H9 (cell line): Measurements from ENCODE around the gene GCG. TPM values are rescaled to one million over a fixed set of nuclear protein-coding genes. Genes with fewer than 3 reads are reported as not detected.

Source experiments
- DNase-seq: peaks from one replicate; pipeline ENCODE4 v3.0.0-alpha.2; 2017
- H2AFZ ChIP-seq: one replicate; pipeline ENCODE4 v1.6.1; 2013; ENCODE audit warnings: mild to moderate bottlenecking, low read length, control low read depth, moderate library complexity
- H2AK5ac ChIP-seq: 2 replicates; pipeline ENCODE4 v1.6.1; 2013; ENCODE audit warnings: low read length, control low read depth, mixed read lengths; ENCODE audit not compliant: insufficient read length
- H2BK120ac ChIP-seq: one replicate; pipeline ENCODE4 v1.6.1; 2013; ENCODE audit warnings: low read depth, mild to moderate bottlenecking, low read length, control low read depth, inconsistent platforms; ENCODE audit not compliant: poor library complexity, severe bottlenecking
- H2BK12ac ChIP-seq: 2 replicates; pipeline ENCODE4 v1.6.1; 2013; ENCODE audit warnings: low read length, control low read depth, mixed read lengths, low read depth; ENCODE audit not compliant: insufficient read length
- H2BK15ac ChIP-seq: 2 replicates; pipeline ENCODE4 v1.6.1; 2013; ENCODE audit warnings: low read depth, low read length, control low read depth
- H2BK20ac ChIP-seq: one replicate; pipeline ENCODE4 v1.6.1; 2013; ENCODE audit warnings: low read depth, mild to moderate bottlenecking, low read length, control low read depth, inconsistent platforms; ENCODE audit not compliant: poor library complexity, severe bottlenecking
- H2BK5ac ChIP-seq: 2 replicates; pipeline ENCODE4 v1.6.1; 2013; ENCODE audit warnings: low read length, control low read depth, mixed read lengths; ENCODE audit not compliant: insufficient read length
- H3K14ac ChIP-seq: 2 replicates; pipeline ENCODE4 v1.6.1; 2013; ENCODE audit warnings: low read length, control low read depth; ENCODE audit not compliant: insufficient read depth
- H3K18ac ChIP-seq: 2 replicates; pipeline ENCODE4 v1.6.1; 2013; ENCODE audit warnings: low read depth, mild to moderate bottlenecking, mixed read lengths, low read length, control low read depth; ENCODE audit not compliant: insufficient read length
- H3K23ac ChIP-seq: 2 replicates; pipeline ENCODE4 v1.6.1; 2013; ENCODE audit warnings: low read length, control low read depth, mixed read lengths, low read depth; ENCODE audit not compliant: insufficient read length
- H3K23me2 ChIP-seq: 2 replicates; pipeline ENCODE4 v1.6.1; 2013; ENCODE audit warnings: low read depth, mild to moderate bottlenecking, mixed read lengths, low read length, control low read depth; ENCODE audit not compliant: insufficient read length, poor library complexity, severe bottlenecking
- H3K27ac ChIP-seq: 2 replicates; pipeline ENCODE4 v1.5.1; 2013; ENCODE audit warnings: low read length, control low read depth, mixed read lengths, low read depth; ENCODE audit not compliant: insufficient read length
- H3K27me3 ChIP-seq: 2 replicates; pipeline ENCODE4 v1.6.1; 2013; ENCODE audit warnings: low read length, control low read depth, inconsistent platforms; ENCODE audit not compliant: insufficient read depth
- H3K4ac ChIP-seq: 2 replicates; pipeline ENCODE4 v1.6.1; 2013; ENCODE audit warnings: low read depth, mild to moderate bottlenecking, control low read depth, inconsistent platforms, low read length, moderate library complexity
- H3K4me1 ChIP-seq: 2 replicates; pipeline ENCODE4 v1.6.1; 2013; ENCODE audit warnings: low read length, control low read depth, inconsistent platforms; ENCODE audit not compliant: insufficient read depth
- H3K4me2 ChIP-seq: 2 replicates; pipeline ENCODE4 v1.6.1; 2013; ENCODE audit warnings: low read length, control low read depth, mixed read lengths; ENCODE audit not compliant: insufficient read length, insufficient read depth
- H3K56ac ChIP-seq: 2 replicates; pipeline ENCODE4 v1.6.1; 2013; ENCODE audit warnings: low read depth, mild to moderate bottlenecking, mixed read lengths, low read length, control low read depth; ENCODE audit not compliant: insufficient read length
- H3K79me1 ChIP-seq: 2 replicates; pipeline ENCODE4 v1.6.1; 2013; ENCODE audit warnings: low read depth, mild to moderate bottlenecking, moderate library complexity, low read length, control low read depth, inconsistent platforms; ENCODE audit not compliant: insufficient read depth, poor library complexity, severe bottlenecking
- H3K79me2 ChIP-seq: 2 replicates; pipeline ENCODE4 v1.6.1; 2013; ENCODE audit warnings: low read length, control low read depth, inconsistent platforms; ENCODE audit not compliant: insufficient read depth
- H3K9ac ChIP-seq: 2 replicates; pipeline ENCODE4 v1.6.1; 2013; ENCODE audit warnings: low read length, control low read depth, mixed read lengths; ENCODE audit not compliant: insufficient read length; ENCODE audit errors: extremely low read depth
- H3K9me3 ChIP-seq: one replicate; pipeline ENCODE4 v1.6.1; 2013; ENCODE audit warnings: low read depth, low read length, inconsistent platforms; ENCODE audit not compliant: control insufficient read depth
- H3T11ph ChIP-seq: one replicate; pipeline ENCODE4 v1.6.1; 2013; ENCODE audit warnings: mild to moderate bottlenecking, low read length, control low read depth, inconsistent platforms
- H4K20me1 ChIP-seq: one replicate; pipeline ENCODE4 v1.6.1; 2013; ENCODE audit not compliant: control insufficient read depth, insufficient read length, insufficient read depth
- H4K5ac ChIP-seq: 2 replicates; pipeline ENCODE4 v1.6.1; 2013; ENCODE audit warnings: low read depth, mild to moderate bottlenecking, mixed read lengths, low read length, control low read depth; ENCODE audit not compliant: insufficient read length
- H4K8ac ChIP-seq: replicated peaks from 2 replicates; pipeline ENCODE4 v1.6.1; 2013; ENCODE audit warnings: low read length, control low read depth, mixed read lengths, low read depth; ENCODE audit not compliant: insufficient read length
- H4K91ac ChIP-seq: 2 replicates; pipeline ENCODE4 v1.6.1; 2013; ENCODE audit warnings: low read depth, mild to moderate bottlenecking, moderate library complexity, mixed read lengths, low read length, control low read depth; ENCODE audit not compliant: insufficient read length
- H3K27ac Mint-ChIP-seq, 3 experiments: 2 replicates in 2 of 3; 3 replicates in 1 of 3; pipeline ENCODE4 v1.8.0; 2020 to 2021; ENCODE audit warnings: mixed read lengths in 3 of 3, mild to moderate bottlenecking in 1 of 3, moderate library complexity in 1 of 3
- H3K27me3 Mint-ChIP-seq: 2 replicates; pipeline ENCODE4 v1.8.0; 2021; ENCODE audit warnings: low read depth, mild to moderate bottlenecking, moderate library complexity, mixed read lengths
- H3K36me3 Mint-ChIP-seq, 3 experiments: 2 replicates in 2 of 3; 3 replicates in 1 of 3; pipeline ENCODE4 v1.8.0; 2020 to 2021; ENCODE audit warnings: low read depth in 3 of 3, mixed read lengths in 3 of 3; ENCODE audit not compliant: insufficient read depth in 1 of 3
- H3K4me1 Mint-ChIP-seq, 2 experiments: 2 replicates each; pipeline ENCODE4 v1.8.0; 2020; ENCODE audit warnings: mixed read lengths in 2 of 2
- H3K4me3 Mint-ChIP-seq, 2 experiments: 2 replicates in 1 of 2; 3 replicates in 1 of 2; pipeline ENCODE4 v1.8.0; 2020 to 2021; ENCODE audit warnings: mild to moderate bottlenecking in 2 of 2, mixed read lengths in 2 of 2, moderate library complexity in 1 of 2
- H3K9me3 Mint-ChIP-seq, 2 experiments: 2 replicates in 1 of 2; 3 replicates in 1 of 2; pipeline ENCODE4 v1.8.0; 2020; ENCODE audit warnings: mild to moderate bottlenecking in 2 of 2, mixed read lengths in 2 of 2, moderate library complexity in 1 of 2
- CTCF ChIP-seq: fragments of 200-600 bp; sonication (generic); conservative IDR thresholded peaks from 3 replicates; pipeline ENCODE4 v1.8.0; 2021; ENCODE audit warnings: antibody characterized with exemption, mild to moderate bottlenecking
- total RNA-seq: library from RNA; stranded (reverse); gene quantifications from 2 replicates; pipeline ENCODE4 v1.2.1, GENCODE V29; 2021

Gene GCG
- total RNA-seq, 1 experiment from 2014 or later = not detected

GRCh38 chr2:162116352-162116751 lies 35.7 kb downstream of the GCG start:
- no peak overlapping the region for H2BK120ac ChIP-seq

More at GRCh38 chr2:162116352-162116751, 35.7 kb downstream of the GCG start:
- Histone ChIP-seq H3K4me1 (peaks cover 5% of the 10 kb centered on the region; the same call in 1 of the 2 replicates), H3K79me2 (no peaks in the 10 kb centered on the region), H2BK20ac (no peak overlapping the region), H3T11ph (no peak overlapping the region), H3K14ac (no peak overlapping the region), H4K91ac (no peak overlapping the region), H3K23me2 (no peaks in the 10 kb centered on the region), H2AK5ac (no peak overlapping the region), H3K9me3 (no peaks in the 10 kb centered on the region), H4K20me1 (no peaks in the 10 kb centered on the region), H3K4me2 (no peak overlapping the region), H3K56ac (no peak overlapping the region), H3K9ac (no peak overlapping the region), H3K4ac (no peak overlapping the region), H3K79me1 (no peaks in the 10 kb centered on the region), H2AFZ (no peak overlapping the region), H3K27me3 (no peaks in the 10 kb centered on the region), H4K8ac (no peak overlapping the region), H2BK15ac (no peak overlapping the region), H3K27ac (no peak overlapping the region), H3K23ac (no peak overlapping the region), H2BK12ac (no peak overlapping the region), H4K5ac (no peak overlapping the region), H3K18ac (no peak overlapping the region), H2BK5ac (no peak overlapping the region)
- no peaks in the 10 kb centered on the region; the same call in 1 of the 2 replicates for H3K27me3 Mint-ChIP-seq
- no peak overlapping the region for H3K27ac Mint-ChIP-seq
- DNase-seq = no peak
- peaks cover 16% of the 10 kb centered on the region in 2 experiments for H3K4me1 Mint-ChIP-seq
- no peak overlapping the region for H3K4me3 Mint-ChIP-seq
- H3K36me3 Mint-ChIP-seq = peaks cover 4 to 12% (median 9%) of the 10 kb centered on the region in 3 experiments; a peak in 6 of 7 replicates
- peaks cover 8 to 14% of the 10 kb centered on the region in 2 experiments for H3K9me3 Mint-ChIP-seq
- no peak for TF ChIP-seq CTCF
